H1 (cell line): ENCODE results near the gene HOMER1. TPM values are rescaled to one million over a fixed set of nuclear protein-coding genes. Genes with fewer than 3 reads are reported as not detected.

Source experiments
- KDM1A ChIP-seq: fragments of 200-600, 300-600 bp; sonication (generic); IDR thresholded peaks from 2 replicates; pipeline ENCODE4 v1.7.1; 2016; ENCODE audit warnings: mild to moderate bottlenecking, low read length, borderline replicate concordance
- TEAD4 ChIP-seq: IDR thresholded peaks from 2 replicates; pipeline ENCODE4 v1.6.1; 2012; ENCODE audit warnings: low read depth, low read length, inconsistent platforms, mixed read lengths
- polyA plus RNA-seq, 7 experiments: library from polyadenylated mRNA; depleted of rRNA in 3 of 7; stranded (reverse) in 5 of 7; unstranded in 2 of 7; fragments of >200 nt in 5 of 7; fragments of 200-250 nt in 2 of 7; gene quantifications; 1 replicate in 5 of 7; 2 replicates in 1 of 7; 4 replicates in 1 of 7; pipeline versions ENCODE4 v1.2.1 to v1.2.3, GENCODE V29; 2011 to 2013; ENCODE audit warnings: missing spikeins in 2 of 7, mixed read lengths in 2 of 7
- total RNA-seq: library from RNA; stranded (reverse); fragmentation: NEBNext Ultra II Directional; extraction: Animal tissue kit (Norgen Biotek cat#: 25700); gene quantifications from 2 replicates; pipeline ENCODE4 v1.2.1, GENCODE V29; 2021
- TF ChIP-seq, protein P1 (sequence below): IDR thresholded peaks from 2 replicates; pipeline ENCODE4 v1.6.1; 2012; ENCODE audit warnings: low read length, inconsistent platforms

Gene HOMER1
- total and polyA plus RNA-seq, 2 of the 8 experiments (the other 6 are each of a cell fraction or from before 2014, with no cell fraction given), result 6.4 to 57.9 TPM

DNA sequence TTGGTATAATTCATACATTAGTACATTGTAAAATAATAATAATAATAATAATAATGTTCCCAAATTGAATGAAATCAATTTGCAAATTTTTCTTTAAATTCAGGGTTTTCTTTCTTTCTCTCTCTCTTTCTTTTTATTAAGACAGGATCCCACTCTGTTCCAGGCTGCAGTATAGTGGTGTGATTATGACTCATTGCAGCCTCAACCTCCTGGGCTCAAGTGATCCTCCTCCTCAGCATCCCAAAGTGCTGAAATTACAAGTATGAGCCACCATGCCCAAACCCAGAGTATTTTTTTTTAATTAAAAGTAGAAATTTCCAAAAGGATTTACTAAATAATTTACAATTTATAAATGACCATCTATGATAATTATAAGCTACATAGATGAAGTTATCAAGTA is 117.7 kb downstream of the HOMER1 start (continued):
- TF ChIP-seq TEAD4 (no peak), KDM1A (no peak)
- TF ChIP-seq, protein P1, sequence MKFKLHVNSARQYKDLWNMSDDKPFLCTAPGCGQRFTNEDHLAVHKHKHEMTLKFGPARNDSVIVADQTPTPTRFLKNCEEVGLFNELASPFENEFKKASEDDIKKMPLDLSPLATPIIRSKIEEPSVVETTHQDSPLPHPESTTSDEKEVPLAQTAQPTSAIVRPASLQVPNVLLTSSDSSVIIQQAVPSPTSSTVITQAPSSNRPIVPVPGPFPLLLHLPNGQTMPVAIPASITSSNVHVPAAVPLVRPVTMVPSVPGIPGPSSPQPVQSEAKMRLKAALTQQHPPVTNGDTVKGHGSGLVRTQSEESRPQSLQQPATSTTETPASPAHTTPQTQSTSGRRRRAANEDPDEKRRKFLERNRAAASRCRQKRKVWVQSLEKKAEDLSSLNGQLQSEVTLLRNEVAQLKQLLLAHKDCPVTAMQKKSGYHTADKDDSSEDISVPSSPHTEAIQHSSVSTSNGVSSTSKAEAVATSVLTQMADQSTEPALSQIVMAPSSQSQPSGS, result no peak
